ENCODE data around the gene FALEC.

Gene FALEC

GRCh38 chr1:150515328-150516049, at the start of gene FALEC:
Gene FALEC (plus strand): TSS chr1:150515752.
- POLR2A ChIA-PET = interaction anchor here (0.9 to 1.6 kb wide), 6 partner anchors 13 to 45 kb away, joined by 3 to 5 read pairs (median 3); partner anchors contain the start of gene TARS2
- TF ChIP-seq, protein P1, sequence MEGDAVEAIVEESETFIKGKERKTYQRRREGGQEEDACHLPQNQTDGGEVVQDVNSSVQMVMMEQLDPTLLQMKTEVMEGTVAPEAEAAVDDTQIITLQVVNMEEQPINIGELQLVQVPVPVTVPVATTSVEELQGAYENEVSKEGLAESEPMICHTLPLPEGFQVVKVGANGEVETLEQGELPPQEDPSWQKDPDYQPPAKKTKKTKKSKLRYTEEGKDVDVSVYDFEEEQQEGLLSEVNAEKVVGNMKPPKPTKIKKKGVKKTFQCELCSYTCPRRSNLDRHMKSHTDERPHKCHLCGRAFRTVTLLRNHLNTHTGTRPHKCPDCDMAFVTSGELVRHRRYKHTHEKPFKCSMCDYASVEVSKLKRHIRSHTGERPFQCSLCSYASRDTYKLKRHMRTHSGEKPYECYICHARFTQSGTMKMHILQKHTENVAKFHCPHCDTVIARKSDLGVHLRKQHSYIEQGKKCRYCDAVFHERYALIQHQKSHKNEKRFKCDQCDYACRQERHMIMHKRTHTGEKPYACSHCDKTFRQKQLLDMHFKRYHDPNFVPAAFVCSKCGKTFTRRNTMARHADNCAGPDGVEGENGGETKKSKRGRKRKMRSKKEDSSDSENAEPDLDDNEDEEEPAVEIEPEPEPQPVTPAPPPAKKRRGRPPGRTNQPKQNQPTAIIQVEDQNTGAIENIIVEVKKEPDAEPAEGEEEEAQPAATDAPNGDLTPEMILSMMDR (IDR thresholded peaks at IDR 0.05; ENCODE audit: insufficient read depth, low read length, missing control alignments) = no peak
- peak; percentile 56 for DNase-seq (ENCODE audit: low read depth, low spot score)
- CTCF ChIA-PET = interaction anchor here (0.6 to 11.8 kb wide), 12 partner anchors 8 to 297 kb away, joined by 3 to 160 read pairs (median 3); partner anchors contain the start of gene TARS2
- H3K4me3 ChIP-seq (ENCODE audit: low read depth, low read length) = peak within 1 kb of the TSS; percentile 69

DNA sequence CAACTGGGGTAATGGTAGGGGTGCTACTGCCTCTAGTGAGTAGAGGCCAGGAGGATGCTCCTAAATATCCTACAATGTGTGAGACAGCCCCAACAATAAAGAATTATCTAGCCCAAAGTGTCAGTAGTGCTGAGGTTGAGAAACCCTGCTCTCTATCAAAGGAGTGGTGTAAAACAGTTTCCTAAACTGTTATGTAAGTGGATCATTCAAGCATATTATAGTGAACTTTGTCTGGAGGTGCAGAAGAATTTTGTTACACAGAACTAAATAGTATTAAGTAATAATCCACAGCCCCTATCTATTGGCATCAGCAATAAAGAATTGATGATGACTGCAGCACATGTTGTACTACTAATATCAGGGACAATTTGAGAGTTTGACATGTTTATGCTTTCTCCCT, 48.6 kb upstream of the FALEC start:
- ChIA-PET CTCF (interaction anchor here (0.7 to 2.3 kb wide), 2 partner anchors 50 to 66 kb away, joined by 3 to 15 read pairs; no protein-coding TSS in a partner anchor), POLR2A (no interaction called here)
- no peak for DNase-seq (ENCODE audit: low read depth, low spot score)

DNA sequence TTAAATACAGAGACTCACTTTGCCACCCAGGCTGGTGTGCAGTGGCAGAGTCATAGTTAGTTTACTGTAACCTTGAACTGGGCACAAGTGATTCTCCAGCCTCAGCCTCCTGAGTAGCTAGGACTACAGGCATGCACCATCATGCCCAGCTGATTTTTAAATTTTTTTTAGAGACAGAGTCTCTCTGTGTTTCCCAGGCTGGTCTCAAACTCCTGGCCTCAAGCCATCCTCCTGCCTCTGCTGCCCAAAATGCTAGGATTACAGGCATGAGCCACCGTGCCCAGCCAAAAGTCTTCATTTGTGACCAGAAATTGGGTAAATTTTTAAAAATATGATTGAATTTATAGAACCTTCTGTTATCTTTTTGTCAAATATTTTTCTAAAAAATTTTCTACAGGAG, 46.3 kb upstream of the FALEC start:
- POLR2A ChIA-PET = no interaction called here
- TF ChIP-seq, protein P1 (IDR thresholded peaks at IDR 0.05; ENCODE audit: insufficient read depth, low read length, missing control alignments) = no peak
- CTCF ChIA-PET = interaction anchor here (0.7 to 2.6 kb wide), 6 partner anchors 12 to 214 kb away, joined by 3 to 8 read pairs (median 5); partner anchors contain the start of gene FALEC
- DNase-seq (ENCODE audit: low read depth, low spot score) = no peak
- H3K4me3 ChIP-seq (ENCODE audit: low read depth, low read length) = no peak overlapping the region

More for the DNA sequence above, 48.6 kb upstream of the FALEC start:
- TF ChIP-seq, protein P1 (IDR thresholded peaks at IDR 0.05; ENCODE audit: insufficient read depth, low read length, missing control alignments) = no peak
- no peak overlapping the region for H3K4me3 ChIP-seq (ENCODE audit: low read depth, low read length)

DNA sequence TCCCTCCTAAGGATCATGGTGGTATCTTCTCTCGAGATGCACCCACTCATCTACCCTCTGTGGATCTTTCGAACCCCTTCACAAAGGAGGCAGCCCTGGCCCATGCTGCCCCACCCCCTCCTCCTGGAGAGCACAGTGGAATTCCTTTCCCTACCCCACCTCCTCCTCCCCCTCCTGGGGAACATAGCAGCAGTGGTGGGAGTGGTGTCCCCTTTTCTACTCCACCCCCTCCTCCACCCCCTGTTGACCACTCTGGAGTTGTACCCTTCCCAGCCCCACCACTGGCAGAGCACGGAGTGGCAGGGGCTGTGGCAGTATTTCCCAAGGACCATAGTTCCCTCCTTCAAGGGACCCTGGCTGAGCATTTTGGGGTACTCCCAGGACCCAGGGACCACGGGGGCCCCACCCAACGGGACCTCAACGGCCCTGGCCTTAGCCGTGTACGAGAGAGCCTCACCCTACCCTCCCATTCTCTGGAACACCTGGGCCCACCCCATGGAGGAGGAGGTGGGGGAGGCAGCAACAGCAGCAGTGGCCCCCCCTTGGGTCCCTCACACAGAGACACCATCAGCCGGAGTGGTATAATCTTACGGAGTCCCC, 42.9 kb upstream of the FALEC start:
- no peak overlapping the region for H3K4me3 ChIP-seq (ENCODE audit: low read depth, low read length)
- TF ChIP-seq, protein P1 (IDR thresholded peaks at IDR 0.05; ENCODE audit: insufficient read depth, low read length, missing control alignments) = no peak
- DNase-seq (ENCODE audit: low read depth, low spot score) = no peak
- CTCF ChIA-PET = interaction anchor here (1.3 to 1.6 kb wide), 2 partner anchors 9 to 60 kb away, joined by 4 to 5 read pairs; no protein-coding TSS in a partner anchor
- POLR2A ChIA-PET = no interaction called here

DNA sequence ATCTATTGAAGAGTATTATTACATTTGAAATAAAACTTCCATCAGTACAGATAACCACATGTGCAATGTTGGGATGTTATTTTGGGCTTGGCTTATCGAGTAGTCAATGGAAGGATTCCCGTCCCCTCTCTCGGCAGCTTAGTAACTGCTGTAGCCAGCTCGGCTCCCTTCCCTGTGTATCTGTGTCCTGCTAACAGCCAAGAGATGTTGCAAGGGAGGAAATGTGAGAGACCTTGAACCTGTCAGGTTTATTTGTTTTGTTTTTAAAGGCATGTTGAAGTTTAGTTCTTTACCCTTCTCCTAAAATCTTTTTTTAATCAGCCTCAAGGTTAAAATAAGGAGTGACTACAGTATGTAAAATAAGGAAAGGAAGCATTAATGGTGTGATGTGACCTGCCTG, 41.9 kb upstream of the FALEC start:
- TF ChIP-seq, protein P1 (IDR thresholded peaks at IDR 0.05; ENCODE audit: insufficient read depth, low read length, missing control alignments) = no peak
- ChIA-PET CTCF (interaction anchor here (1.9 kb wide), 1 partner anchor 10 kb away, joined by 7 read pairs; no protein-coding TSS in a partner anchor), POLR2A (no interaction called here)
- no peak for DNase-seq (ENCODE audit: low read depth, low spot score)
- no peak overlapping the region for H3K4me3 ChIP-seq (ENCODE audit: low read depth, low read length)

DNA sequence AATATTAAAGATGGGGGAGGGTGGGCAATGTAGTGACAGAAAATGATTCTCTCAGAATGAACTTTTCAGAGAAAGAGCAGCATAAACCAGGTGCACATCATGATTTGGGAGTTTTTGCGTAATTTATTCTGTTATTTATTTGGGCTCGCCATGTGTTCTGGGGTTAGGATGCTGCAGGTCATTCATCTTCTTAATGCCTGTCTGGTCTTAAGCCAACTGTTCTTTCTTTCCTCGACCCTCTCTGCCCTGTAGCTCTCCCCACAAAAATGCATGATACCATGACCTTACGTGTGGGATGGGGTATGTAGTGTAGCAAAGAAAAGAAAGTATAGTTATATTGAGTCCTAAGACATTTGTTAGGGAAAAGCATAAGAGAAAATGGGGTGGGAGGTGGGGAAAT, 40.7 kb upstream of the FALEC start:
- H3K4me3 ChIP-seq (ENCODE audit: low read depth, low read length) = no peak overlapping the region
- ChIA-PET CTCF (interaction anchor here (1.0 to 1.9 kb wide), 3 partner anchors 9 to 11 kb away, joined by 4 to 7 read pairs (median 5); no protein-coding TSS in a partner anchor), POLR2A (no interaction called here)
- no peak for DNase-seq (ENCODE audit: low read depth, low spot score)
- TF ChIP-seq, protein P1 (IDR thresholded peaks at IDR 0.05; ENCODE audit: insufficient read depth, low read length, missing control alignments) = no peak
